ENCODE data around the gene DLG2. TPM values are rescaled to one million over a fixed set of nuclear protein-coding genes. Genes with fewer than 3 reads are reported as not detected.

Gene DLG2
- total and polyA plus RNA-seq, 4 donors, result 0.30 to 5.5 (median 0.68) TPM

- Histone ChIP-seq H3K36me3 (ENCODE audit: control insufficient read depth in 4 of 4, insufficient read depth in 3 of 4, low read depth in 1 of 4, low read length in 3 of 4) (no peaks in the 10 kb centered on the region), H3K4me1 (ENCODE audit: control insufficient read depth in 4 of 4, insufficient read depth in 4 of 4, low read length in 3 of 4) (peaks cover 0 to 8% (median 6%) of the 10 kb centered on the region in 4 donors), H3K4me3 (ENCODE audit: low read depth in 1 of 3, low read length in 3 of 3) (no peak overlapping the region), H3K27ac (ENCODE audit: low read depth in 1 of 2, low read length in 2 of 2) (no peak overlapping the region), H3K9ac (ENCODE audit: low read depth in 1 of 2, low read length in 2 of 2) (no peak overlapping the region), H3K27me3 (ENCODE audit: control insufficient read depth in 4 of 4, insufficient read depth in 4 of 4, low read length in 3 of 4) (no peaks in the 10 kb centered on the region), H3K9me3 (ENCODE audit: control insufficient read depth in 4 of 4, low read length in 3 of 4) (no peaks in the 10 kb centered on the region)
- no peak for DNase-seq (ENCODE audit: low spot score)
- TF ChIP-seq RAD21 (IDR thresholded peaks at IDR 0.05), result no peak
- no peak for TF ChIP-seq HNF4G (IDR thresholded peaks at IDR 0.05)
- no peak for TF ChIP-seq CTCF (IDR thresholded peaks at IDR 0.05; ENCODE audit: low read depth, low read length, missing input control)
- TF ChIP-seq NR2F2 (IDR thresholded peaks at IDR 0.05), result no peak
- TF ChIP-seq HNF4A (conservative IDR thresholded peaks at IDR 0.05), result no peak
- TF ChIP-seq MAX (IDR thresholded peaks at IDR 0.05), result no peak
- TF ChIP-seq ZBTB33 (IDR thresholded peaks at IDR 0.05), result no peak
Observed at GRCh38 chr11:84236436-84236835, 1390.7 kb downstream of the DLG2 start.

- TF ChIP-seq TAF1 (conservative IDR thresholded peaks at IDR 0.05), result no peak
- TF ChIP-seq RXRA (IDR thresholded peaks at IDR 0.05), result no peak
- no peak for TF ChIP-seq SP1 (IDR thresholded peaks at IDR 0.05)
- no peak for TF ChIP-seq EGR1 (IDR thresholded peaks at IDR 0.05; ENCODE audit: low read depth in 2 of 2)
- no peak for TF ChIP-seq FOXA1 (IDR thresholded peaks at IDR 0.05)
- Histone ChIP-seq H3K27ac (ENCODE audit: low read depth in 1 of 2, low read length in 2 of 2) (no peak overlapping the region), H3K9me3 (ENCODE audit: control insufficient read depth in 4 of 4, low read length in 3 of 4) (no peaks in the 10 kb centered on the region), H3K27me3 (ENCODE audit: control insufficient read depth in 4 of 4, insufficient read depth in 4 of 4, low read length in 3 of 4) (no peaks in the 10 kb centered on the region), H3K4me3 (ENCODE audit: low read depth in 1 of 3, low read length in 3 of 3) (no peak overlapping the region), H3K9ac (ENCODE audit: low read depth in 1 of 2, low read length in 2 of 2) (no peak overlapping the region), H3K36me3 (ENCODE audit: control insufficient read depth in 4 of 4, insufficient read depth in 3 of 4, low read depth in 1 of 4, low read length in 3 of 4) (no peaks in the 10 kb centered on the region), H3K4me1 (ENCODE audit: control insufficient read depth in 4 of 4, insufficient read depth in 4 of 4, low read length in 3 of 4) (no peaks in the 10 kb centered on the region)
- 84% methylated on average over 4 of the region's 4 CpGs for WGBS
- no peak for DNase-seq (ENCODE audit: low spot score)
Observed at GRCh38 chr11:84234462-84235202, 1392.5 kb downstream of the DLG2 start.

GRCh38 chr11:84234011-84234410 is 1393.1 kb downstream of the DLG2 start:
- Histone ChIP-seq H3K9me3 (ENCODE audit: control insufficient read depth in 4 of 4, low read length in 3 of 4) (no peaks in the 10 kb centered on the region), H3K36me3 (ENCODE audit: control insufficient read depth in 4 of 4, insufficient read depth in 3 of 4, low read depth in 1 of 4, low read length in 3 of 4) (no peaks in the 10 kb centered on the region), H3K4me3 (ENCODE audit: low read depth in 1 of 3, low read length in 3 of 3) (no peak overlapping the region), H3K27ac (ENCODE audit: low read depth in 1 of 2, low read length in 2 of 2) (no peak overlapping the region), H3K9ac (ENCODE audit: low read depth in 1 of 2, low read length in 2 of 2) (no peak overlapping the region), H3K4me1 (ENCODE audit: control insufficient read depth in 4 of 4, insufficient read depth in 4 of 4, low read length in 3 of 4) (no peaks in the 10 kb centered on the region), H3K27me3 (ENCODE audit: control insufficient read depth in 4 of 4, insufficient read depth in 4 of 4, low read length in 3 of 4) (no peaks in the 10 kb centered on the region)
- DNase-seq (ENCODE audit: low spot score), result no peak
- TF ChIP-seq CTCF (IDR thresholded peaks at IDR 0.05; ENCODE audit: low read depth, low read length, missing input control) (no peak), YY1 (IDR thresholded peaks at IDR 0.05) (no peak), NR2F2 (IDR thresholded peaks at IDR 0.05) (no peak), MAX (IDR thresholded peaks at IDR 0.05) (no peak), RAD21 (IDR thresholded peaks at IDR 0.05) (no peak)
- 76% methylated on average over 2 of the region's 2 CpGs for WGBS
